SK-N-SH treated with all-trans-retinoic acid at 6 μM for 48 hours (cell line): ENCODE results near the gene TRAP1.

Source experiments
- ATAC-seq: fragments of 200-7000 bp; cut with Tn5 transposase; 3 replicates; pipeline ENCODE4 v1.9.1; 2020; ENCODE audit warnings: mild to moderate bottlenecking, moderate library complexity
- ARNTL ChIP-seq: fragments of 450-650 bp; formaldehyde crosslinking; IDR thresholded peaks from 2 replicates; pipeline ENCODE4 v1.5.0; 2020; ENCODE audit warnings: low read depth, mild to moderate bottlenecking, moderate library complexity, borderline replicate concordance
- BACH2 ChIP-seq: fragments of 250-450 bp; sonication (Bioruptor Pico); IDR thresholded peaks from 2 replicates; pipeline ENCODE4 v1.9.0; 2021; ENCODE audit warnings: mild to moderate bottlenecking, borderline replicate concordance
- CREB5 ChIP-seq: fragments of 250-450 bp; sonication (Bioruptor Pico); IDR thresholded peaks from 2 replicates; pipeline ENCODE4 v1.5.1; 2020; ENCODE audit warnings: low read depth, mild to moderate bottlenecking, moderate library complexity
- CSDC2 ChIP-seq: fragments of 250-450 bp; sonication (Bioruptor Pico); IDR thresholded peaks from 2 replicates; pipeline ENCODE4 v1.5.0; 2020; ENCODE audit warnings: mild to moderate bottlenecking, moderate library complexity
- ESRRG ChIP-seq: fragments of 250-450 bp; sonication (Bioruptor Pico); IDR thresholded peaks from 2 replicates; pipeline ENCODE4 v1.6.1; 2021; ENCODE audit warnings: mild to moderate bottlenecking
- GLIS3 ChIP-seq: fragments of 250-450 bp; sonication (Bioruptor Pico); IDR thresholded peaks from 2 replicates; pipeline ENCODE4 v1.5.0; 2020; ENCODE audit warnings: mild to moderate bottlenecking, moderate library complexity
- ISL1 ChIP-seq: fragments of 250-450 bp; sonication (Bioruptor Pico); IDR thresholded peaks from 2 replicates; pipeline ENCODE4 v2.1.2; 2022; ENCODE audit warnings: mild to moderate bottlenecking, moderate library complexity
- OSR1 ChIP-seq: fragments of 250-450 bp; sonication (Bioruptor Pico); IDR thresholded peaks from 2 replicates; pipeline ENCODE4 v1.8.0; 2022; ENCODE audit warnings: moderate library complexity, mild to moderate bottlenecking, inconsistent platforms
- POU6F1 ChIP-seq: fragments of 250-450 bp; sonication (Bioruptor Pico); IDR thresholded peaks from 2 replicates; pipeline ENCODE4 v1.8.0; 2021; ENCODE audit warnings: low read depth, mild to moderate bottlenecking, moderate library complexity, borderline replicate concordance
- PPARA ChIP-seq: fragments of 250-450 bp; sonication (Bioruptor Pico); IDR thresholded peaks from 2 replicates; pipeline ENCODE4 v1.5.0; 2020; ENCODE audit warnings: mild to moderate bottlenecking, borderline replicate concordance
- RARB ChIP-seq: fragments of 250-450 bp; sonication (Bioruptor Pico); IDR thresholded peaks from 2 replicates; pipeline ENCODE4 v1.8.0; 2021; ENCODE audit warnings: mild to moderate bottlenecking, moderate library complexity
- SNAI2 ChIP-seq: fragments of 250-450 bp; sonication (Bioruptor Pico); IDR thresholded peaks from 2 replicates; pipeline ENCODE4 v1.5.0; 2020; ENCODE audit warnings: mild to moderate bottlenecking, moderate library complexity
- TCF4 ChIP-seq: fragments of 250-450 bp; sonication (Bioruptor Pico); IDR thresholded peaks from 2 replicates; pipeline ENCODE4 v1.8.0; 2021; ENCODE audit warnings: mild to moderate bottlenecking, moderate library complexity, borderline replicate concordance
- TOX ChIP-seq: fragments of 250-450 bp; sonication (Bioruptor Pico); IDR thresholded peaks from 2 replicates; pipeline ENCODE4 v1.8.0; 2021; ENCODE audit warnings: mild to moderate bottlenecking, moderate library complexity, borderline replicate concordance
- TSHZ2 ChIP-seq: fragments of 250-450 bp; sonication (Bioruptor Pico); IDR thresholded peaks from 2 replicates; pipeline ENCODE4 v1.5.0; 2020; ENCODE audit warnings: mild to moderate bottlenecking, moderate library complexity
- ZFP3 ChIP-seq: fragments of 250-450 bp; sonication (Bioruptor Pico); IDR thresholded peaks from 2 replicates; pipeline ENCODE4 v1.5.0; 2020; ENCODE audit warnings: mild to moderate bottlenecking, moderate library complexity
- ZFP30 ChIP-seq: fragments of 450-650 bp; formaldehyde crosslinking; IDR thresholded peaks from 2 replicates; pipeline ENCODE4 v1.5.0; 2022; ENCODE audit warnings: mild to moderate bottlenecking, moderate library complexity
- ZNF565 ChIP-seq: fragments of 450-650 bp; formaldehyde crosslinking; conservative IDR thresholded peaks from 2 replicates; pipeline ENCODE4 v1.5.0; 2020; ENCODE audit warnings: low read depth, mild to moderate bottlenecking, moderate library complexity
- ZNF70 ChIP-seq: fragments of 450-650 bp; formaldehyde crosslinking; IDR thresholded peaks from 2 replicates; pipeline ENCODE4 v1.5.0; 2020; ENCODE audit warnings: mild to moderate bottlenecking, moderate library complexity
- ZNF8 ChIP-seq: fragments of 450-650 bp; formaldehyde crosslinking; IDR thresholded peaks from 2 replicates; pipeline ENCODE4 v1.5.0; 2020; ENCODE audit warnings: mild to moderate bottlenecking, moderate library complexity

The TRAP1 gene

GRCh38 chr16:3730161-3731125, 13.1 kb upstream of the TRAP1 start:
- TF ChIP-seq ZFP3 (CRISPR knock-in tag) (no peak), ZNF70 (CRISPR knock-in tag) (no peak), OSR1 (CRISPR knock-in tag) (no peak), ESRRG (CRISPR knock-in tag) (no peak), GLIS3 (CRISPR knock-in tag) (no peak), TOX (no peak), CSDC2 (no peak), RARB (CRISPR knock-in tag) (no peak), ZNF8 (CRISPR knock-in tag) (no peak), ISL1 (CRISPR knock-in tag) (no peak)
- ATAC-seq: no peak

- no peak for ATAC-seq
These were observed 12.1 kb upstream of the TRAP1 start for GRCh38 chr16:3729161-3730112.

More at GRCh38 chr16:3729161-3730112, 12.1 kb upstream of the TRAP1 start:
- TF ChIP-seq SNAI2 (CRISPR knock-in tag): no peak
- TF ChIP-seq OSR1 (CRISPR knock-in tag): no peak
- TF ChIP-seq BACH2: no peak
- no peak for TF ChIP-seq ZNF565 (CRISPR knock-in tag)
- no peak for TF ChIP-seq RARB (CRISPR knock-in tag)
- no peak for TF ChIP-seq CREB5 (CRISPR knock-in tag)
- TF ChIP-seq TOX: no peak
- no peak for TF ChIP-seq TSHZ2 (CRISPR knock-in tag)
- no peak for TF ChIP-seq ESRRG (CRISPR knock-in tag)
- TF ChIP-seq TCF4 (CRISPR knock-in tag): no peak
- TF ChIP-seq PPARA (CRISPR knock-in tag): no peak
- TF ChIP-seq ISL1 (CRISPR knock-in tag): no peak
- TF ChIP-seq ZNF8 (CRISPR knock-in tag): no peak
- TF ChIP-seq ZFP30: no peak
- no peak for TF ChIP-seq ARNTL (CRISPR knock-in tag)
- no peak for TF ChIP-seq POU6F1
